Pulmonary artery endothelial cell (primary cell): ENCODE data around the gene CFP. TPM values are rescaled to one million over a fixed set of nuclear protein-coding genes. Genes with fewer than 3 reads are reported as not detected.
"Not testable (repeated sequence)": the region's sequence is repeated elsewhere in the genome, so short reads cannot be mapped to it uniquely, and the experiment has no call there.

Experiments
- DNase-seq: peaks from one replicate; pipeline ENCODE4 v3.0.0-alpha.2; 2011; ENCODE audit warnings: low read depth, low spot score
- total RNA-seq: library from RNA; depleted of rRNA; stranded (reverse); fragments of >200 nt; gene quantifications from 2 replicates; pipeline ENCODE4 v1.2.3, GENCODE V29; 2014

Gene CFP
- total RNA-seq, 1 donor from 2014 or later, result 0.13 TPM

GRCh38 chrX:47607091-47607490 lies 22.6 kb downstream of the CFP start:
- DNase-seq, result no peak

- no peak for DNase-seq
Observed at GRCh38 chrX:47605024-47605423, 24.7 kb downstream of the CFP start.

- DNase-seq, result not testable (repeated sequence)
Observed at GRCh38 chrX:47603125-47603524, 26.6 kb downstream of the CFP start.

GRCh38 chrX:47597222-47597621 lies 32.5 kb downstream of the CFP start:
- no peak for DNase-seq

GRCh38 chrX:47596256-47596655 lies 33.5 kb downstream of the CFP start:
- no peak for DNase-seq

- DNase-seq, result no peak
Observed at GRCh38 chrX:47595716-47596251, 33.9 kb downstream of the CFP start.

- no peak for DNase-seq
Observed at GRCh38 chrX:47593522-47593921, 36.2 kb downstream of the CFP start.

GRCh38 chrX:47590984-47591383 lies 38.7 kb downstream of the CFP start:
- no peak for DNase-seq

GRCh38 chrX:47587906-47588735 lies 41.6 kb downstream of the CFP start:
- no peak for DNase-seq

GRCh38 chrX:47587091-47587891 lies 42.4 kb downstream of the CFP start:
- no peak for DNase-seq

- no peak for DNase-seq
Observed at GRCh38 chrX:47586043-47586787, 43.5 kb downstream of the CFP start.

GRCh38 chrX:47585273-47585672 lies 44.5 kb downstream of the CFP start:
- no peak for DNase-seq

GRCh38 chrX:47584714-47585113 lies 45.0 kb downstream of the CFP start:
- DNase-seq, result no peak

GRCh38 chrX:47583240-47583861 lies 46.4 kb downstream of the CFP start:
- no peak for DNase-seq

- DNase-seq, result peak; percentile 75
Observed at GRCh38 chrX:47581731-47582647, 47.7 kb downstream of the CFP start, which contains the start of gene TIMP1. Gene TIMP1 (plus strand): TSS chrX:47582436. CDS start chrX:47583416, 980 bp downstream.

- DNase-seq, result no peak
Observed at GRCh38 chrX:47579537-47579936, 50.2 kb downstream of the CFP start.

GRCh38 chrX:47578692-47579091 lies 51.0 kb downstream of the CFP start:
- DNase-seq, result no peak

- no peak for DNase-seq
Observed at GRCh38 chrX:47577901-47578300, 51.8 kb downstream of the CFP start.

- no peak for DNase-seq
Observed at GRCh38 chrX:47577424-47577823, 52.3 kb downstream of the CFP start.
